ENCODE measurements around the gene LGALS3BP. TPM values are rescaled to one million over a fixed set of nuclear protein-coding genes. Genes with fewer than 3 reads are reported as not detected.

LGALS3BP gene
- total and polyA plus RNA-seq, 2 of the 13 experiments (the other 11 are each of a cell fraction or from before 2014, with no cell fraction given): 137 to 332 TPM

- no peak for TF ChIP-seq ZNF142 (CRISPR knock-in tag; IDR thresholded peaks at IDR 0.05)
- peak; percentile 64; the same call in 1 of the 2 replicates for TF ChIP-seq ZSCAN21 (CRISPR knock-in tag; IDR thresholded peaks at IDR 0.05; ENCODE audit: borderline replicate concordance)
- peak; percentile 31; the same call in 1 of the 2 replicates for TF ChIP-seq ARID4A (CRISPR knock-in tag; IDR thresholded peaks at IDR 0.05; ENCODE audit: borderline replicate concordance)
- peak; percentile 74; the same call in 1 of the 2 replicates for TF ChIP-seq FOXK1 (CRISPR knock-in tag; IDR thresholded peaks at IDR 0.05; ENCODE audit: borderline replicate concordance, low read depth)
- TF ChIP-seq HBP1 (CRISPR knock-in tag; IDR thresholded peaks at IDR 0.05; ENCODE audit: low read depth): no peak
- no peak; the same call in 1 of the 2 replicates for TF ChIP-seq ZNF598 (CRISPR knock-in tag; IDR thresholded peaks at IDR 0.05; ENCODE audit: borderline replicate concordance)
- TF ChIP-seq ZNF790 (CRISPR knock-in tag; IDR thresholded peaks at IDR 0.05; ENCODE audit: borderline replicate concordance): no peak
- TF ChIP-seq TBX2 (CRISPR knock-in tag; IDR thresholded peaks at IDR 0.05; ENCODE audit: borderline replicate concordance): 0 out of 2 replicates have a peak, but pooled peaks have one; percentile 5
- no peak for TF ChIP-seq TRIM24 (CRISPR knock-in tag; IDR thresholded peaks at IDR 0.05)
- TF ChIP-seq ZNF335 (CRISPR knock-in tag; IDR thresholded peaks at IDR 0.05): no peak
- TF ChIP-seq BHLHE40 (IDR thresholded peaks at IDR 0.05; ENCODE audit: low read length): peak; percentile 42; the same call in 1 of the 2 replicates
- TF ChIP-seq ASH2L (IDR thresholded peaks at IDR 0.05; ENCODE audit: insufficient read length, low read depth, low read length): peak; percentile 22
- no peak for TF ChIP-seq ARNT (IDR thresholded peaks at IDR 0.05)
- no peak for TF ChIP-seq ZNF430 (CRISPR knock-in tag; IDR thresholded peaks at IDR 0.05)
- TF ChIP-seq LCORL (IDR thresholded peaks at IDR 0.05): no peak
- peak; percentile 80 for TF ChIP-seq LCORL (CRISPR knock-in tag; IDR thresholded peaks at IDR 0.05)
- no peak for TF ChIP-seq SPEN (CRISPR knock-in tag; IDR thresholded peaks at IDR 0.05; ENCODE audit: low read depth)
These were observed 46.4 kb downstream of the LGALS3BP start (continued) for GRCh38 chr17:78933025-78933958.

All from HepG2 (cell line).